Epithelial cell of prostate (primary cell): ENCODE measurements around the gene MYO15A.

Source experiments
- DNase-seq: peaks from one replicate; pipeline ENCODE4 v3.0.0-alpha.2; 2011; ENCODE audit warnings: low read depth, low spot score
- H3K27ac ChIP-seq: fragments of 450-650 bp; 2 replicates; pipeline ENCODE4 v1.5.1; 2017; ENCODE audit warnings: mild to moderate bottlenecking

MYO15A gene

GRCh38 chr17:18121144-18121910 is 12.8 kb downstream of the MYO15A start:
- no peak for DNase-seq
- no peak overlapping the region for H3K27ac ChIP-seq

DNA sequence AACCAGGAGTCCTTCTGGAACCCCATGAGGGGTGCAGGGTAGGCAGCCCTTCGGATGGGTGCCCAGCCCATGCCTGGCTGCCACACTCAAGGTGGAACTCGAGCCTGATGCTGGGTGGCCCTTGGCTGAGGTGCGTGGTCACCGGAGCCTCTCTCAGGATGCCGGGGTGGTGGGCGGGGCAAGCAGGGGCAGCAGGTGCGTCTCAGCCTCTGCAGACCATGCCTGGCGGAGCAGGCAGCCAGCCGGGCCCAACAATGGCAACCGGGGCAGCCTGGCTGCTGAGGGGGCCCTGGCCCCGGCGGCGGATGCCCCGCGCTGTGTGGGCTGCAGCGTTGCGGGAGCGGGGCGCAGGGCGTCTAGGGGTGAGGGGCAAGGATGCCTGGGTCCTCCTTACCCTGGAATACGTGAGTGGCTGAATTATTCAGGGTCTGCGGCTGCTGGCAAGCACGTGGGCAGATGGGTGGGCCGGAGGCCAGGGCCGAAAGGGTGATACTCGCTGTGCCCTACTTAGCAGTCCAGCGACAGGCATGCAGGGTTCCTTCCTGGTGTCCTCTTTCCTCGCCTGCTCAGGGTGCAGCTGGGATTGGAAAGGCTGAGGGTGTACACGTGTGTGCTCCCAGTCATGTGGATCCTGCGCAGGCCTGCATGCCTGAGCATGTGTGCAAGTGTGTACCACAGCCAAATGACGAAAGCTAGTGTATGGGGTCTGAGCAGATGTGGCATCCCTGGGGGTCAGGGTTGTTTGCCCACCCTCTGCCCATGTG is 14.6 kb downstream of the MYO15A start:
- H3K27ac ChIP-seq = no peak overlapping the region
- DNase-seq = no peak

- no peak for DNase-seq
Observed at GRCh38 chr17:18124345-18125126, 16.0 kb downstream of the MYO15A start.

GRCh38 chr17:18129041-18129502 is 20.5 kb downstream of the MYO15A start:
- H3K27ac ChIP-seq = no peak overlapping the region
- peak; percentile 80 for DNase-seq

More at GRCh38 chr17:18124345-18125126, 16.0 kb downstream of the MYO15A start:
- H3K27ac ChIP-seq = no peak overlapping the region

GRCh38 chr17:18132711-18133110 is 24.2 kb downstream of the MYO15A start:
- DNase-seq = no peak

GRCh38 chr17:18136357-18136756 is 27.8 kb downstream of the MYO15A start:
- H3K27ac ChIP-seq = no peak overlapping the region
- no peak for DNase-seq

More at GRCh38 chr17:18132711-18133110, 24.2 kb downstream of the MYO15A start:
- H3K27ac ChIP-seq = no peak overlapping the region

- no peak overlapping the region for H3K27ac ChIP-seq
- DNase-seq = no peak
Observed at GRCh38 chr17:18138065-18138749, 29.7 kb downstream of the MYO15A start.

- no peak for DNase-seq
- H3K27ac ChIP-seq = no peak overlapping the region
Observed at GRCh38 chr17:18139092-18139491, 30.5 kb downstream of the MYO15A start.

GRCh38 chr17:18139498-18139897 is 30.9 kb downstream of the MYO15A start:
- H3K27ac ChIP-seq = no peak overlapping the region
- DNase-seq = no peak

DNA sequence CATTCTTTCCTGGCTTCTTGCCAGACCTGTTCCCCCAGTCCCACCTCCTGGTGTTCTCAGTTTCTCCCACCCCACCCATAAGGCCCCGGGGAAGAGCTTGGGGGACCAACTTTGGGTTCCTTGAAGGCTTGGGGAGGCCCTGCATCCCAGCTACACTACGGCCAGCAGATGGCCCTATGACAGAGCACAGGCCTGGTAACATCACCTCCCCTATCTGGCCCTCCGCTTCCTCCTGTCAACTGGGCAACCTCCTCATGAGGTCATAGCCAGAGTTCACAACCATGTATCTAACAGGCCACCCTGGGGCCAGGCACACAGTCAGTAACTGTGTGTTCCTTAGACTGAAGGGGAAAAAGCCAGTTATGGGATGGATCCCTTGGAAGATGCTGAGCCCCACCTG is 31.4 kb downstream of the MYO15A start:
- no peak for DNase-seq
- H3K27ac ChIP-seq = no peak overlapping the region

- no peak overlapping the region for H3K27ac ChIP-seq
- DNase-seq = no peak
Observed at GRCh38 chr17:18140648-18141047, 32.1 kb downstream of the MYO15A start.

- no peak overlapping the region for H3K27ac ChIP-seq
- DNase-seq = no peak
Observed at GRCh38 chr17:18141210-18141803, 32.8 kb downstream of the MYO15A start.

- no peak for DNase-seq
- no peak overlapping the region for H3K27ac ChIP-seq
Observed at GRCh38 chr17:18142417-18142816, 33.9 kb downstream of the MYO15A start.

DNA sequence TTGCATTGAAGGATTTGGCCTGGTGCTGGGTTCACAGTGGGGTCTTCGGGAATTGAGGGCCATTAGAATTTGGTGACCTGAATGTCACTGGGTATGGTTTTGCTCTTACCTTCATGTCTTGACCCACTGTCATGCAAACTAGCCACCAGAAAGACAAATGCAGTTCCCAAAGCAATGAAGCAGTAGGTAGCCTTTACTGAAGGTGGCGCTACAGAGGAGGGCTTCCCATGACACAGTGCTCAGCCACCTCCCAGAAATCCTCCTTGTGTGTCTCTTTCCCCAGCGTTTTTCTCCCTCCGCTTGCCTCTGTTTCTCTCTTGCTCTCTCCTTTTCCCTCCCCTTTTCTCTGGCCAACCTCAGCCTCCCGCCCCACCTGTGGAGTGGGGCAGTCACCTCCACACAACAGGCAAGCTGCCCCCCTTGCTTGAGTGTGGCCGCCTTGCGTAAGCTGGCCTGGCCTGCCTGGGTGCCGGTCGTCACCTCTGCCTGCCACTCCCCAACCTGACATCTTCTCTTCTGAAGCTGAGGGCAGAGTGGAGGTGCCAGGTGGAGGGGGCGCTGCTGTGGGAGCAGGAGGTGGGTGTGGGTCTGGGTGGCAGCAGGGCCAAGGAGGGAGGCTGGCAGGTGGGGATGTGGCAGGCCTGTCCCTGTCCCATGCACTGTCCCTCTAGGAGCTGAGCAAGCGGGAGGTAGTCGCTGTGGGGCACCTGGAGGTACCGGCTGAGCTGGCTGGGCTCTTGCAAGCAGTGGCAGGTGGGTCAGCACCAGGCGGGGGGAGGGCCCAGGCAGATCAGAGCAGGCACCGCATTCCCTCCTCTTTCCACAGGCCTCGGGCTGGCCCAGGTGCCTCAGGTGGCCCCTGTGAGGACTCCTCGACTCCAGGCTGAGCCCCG is 34.7 kb downstream of the MYO15A start:
- no peak overlapping the region for H3K27ac ChIP-seq
- no peak for DNase-seq

- DNase-seq = no peak
- H3K27ac ChIP-seq = no peak overlapping the region
Observed at GRCh38 chr17:18144261-18144660, 35.7 kb downstream of the MYO15A start.

DNA sequence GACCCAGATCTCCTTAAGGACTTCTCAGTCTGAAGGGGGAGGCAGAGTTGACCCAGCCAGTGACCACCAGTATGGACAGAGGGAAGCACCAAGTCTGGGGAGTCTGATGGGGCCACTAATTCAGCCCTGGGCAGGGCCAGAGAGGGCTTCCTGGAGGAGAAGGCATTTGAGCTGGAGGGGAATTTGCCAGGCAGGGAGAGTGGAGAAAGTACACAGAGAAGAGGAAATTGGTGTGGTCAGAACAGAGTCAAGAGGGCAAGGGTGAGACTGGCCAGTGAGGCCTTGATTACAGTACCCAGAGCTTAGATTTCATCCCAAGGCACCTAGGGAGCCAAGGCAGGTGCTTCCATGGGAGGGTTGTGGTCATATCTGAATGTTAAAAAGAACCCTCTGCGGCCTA is 36.3 kb downstream of the MYO15A start:
- no peak for DNase-seq
- no peak overlapping the region for H3K27ac ChIP-seq

DNA sequence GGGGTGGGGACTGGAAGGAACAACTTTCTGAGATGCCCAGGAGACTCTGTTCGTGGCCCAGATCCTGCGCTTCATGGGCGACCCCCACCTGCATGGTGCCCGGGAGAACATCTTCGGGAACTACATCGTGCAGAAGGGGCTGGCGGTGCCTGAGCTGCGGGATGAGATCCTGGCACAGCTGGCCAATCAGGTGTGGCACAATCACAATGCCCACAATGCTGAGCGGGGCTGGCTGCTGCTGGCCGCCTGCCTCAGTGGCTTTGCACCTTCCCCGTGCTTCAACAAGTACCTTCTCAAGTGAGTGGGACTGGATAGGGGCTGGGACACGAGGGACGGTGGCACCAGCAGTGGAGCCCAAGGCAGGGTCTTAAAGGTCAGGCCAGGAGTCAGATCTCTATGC is 37.3 kb downstream of the MYO15A start:
- no peak overlapping the region for H3K27ac ChIP-seq
- DNase-seq = no peak

GRCh38 chr17:18146259-18146658 is 37.7 kb downstream of the MYO15A start:
- no peak for DNase-seq
- no peak overlapping the region for H3K27ac ChIP-seq

GRCh38 chr17:18146980-18147379 is 38.4 kb downstream of the MYO15A start:
- DNase-seq = no peak

More at GRCh38 chr17:18146980-18147379, 38.4 kb downstream of the MYO15A start:
- H3K27ac ChIP-seq = no peak overlapping the region
